KMS-11 (cell line): ENCODE results near the gene FMNL2.

Source experiments
- H2AFZ ChIP-seq: fragments of 200-600 bp; sonication (generic); 2 replicates; pipeline ENCODE4 v1.6.1; 2016; ENCODE audit warnings: antibody characterized with exemption, mixed run types, low read depth
- H3K27ac ChIP-seq: fragments of 200-600 bp; sonication (generic); 2 replicates; pipeline ENCODE4 v1.6.1; 2016; ENCODE audit warnings: mild to moderate bottlenecking, mixed run types
- H3K27me3 ChIP-seq: fragments of 200-600 bp; sonication (generic); 2 replicates; pipeline ENCODE4 v1.6.1; 2017; ENCODE audit warnings: mild to moderate bottlenecking, low read depth, mixed run types, moderate library complexity; ENCODE audit not compliant: insufficient read depth
- H3K36me3 ChIP-seq: fragments of 200-600 bp; sonication (generic); 2 replicates; pipeline ENCODE4 v1.6.1; 2017; ENCODE audit warnings: mild to moderate bottlenecking, mixed run types; ENCODE audit not compliant: insufficient read depth
- H3K4me1 ChIP-seq: fragments of 200-600 bp; sonication (generic); 2 replicates; pipeline ENCODE4 v1.6.1; 2016; ENCODE audit warnings: mild to moderate bottlenecking, low read depth, mixed run types; ENCODE audit not compliant: poor library complexity, severe bottlenecking
- H3K4me2 ChIP-seq: fragments of 200-600 bp; sonication (generic); 2 replicates; pipeline ENCODE4 v1.7.0; 2016; ENCODE audit warnings: mild to moderate bottlenecking, mixed run types
- H3K4me3 ChIP-seq: fragments of 200-600 bp; sonication (generic); IDR thresholded peaks from 2 replicates; pipeline ENCODE4 v1.6.1; 2017; ENCODE audit warnings: low read depth, low read length, mixed read lengths; ENCODE audit not compliant: insufficient read depth
- H3K79me2 ChIP-seq: fragments of 200-600 bp; sonication (generic); 2 replicates; pipeline ENCODE4 v1.6.1; 2016; ENCODE audit warnings: low read depth, mixed run types; ENCODE audit not compliant: insufficient read depth
- H3K9ac ChIP-seq: fragments of 200-600 bp; sonication (generic); 2 replicates; pipeline ENCODE4 v1.6.1; 2016; ENCODE audit warnings: mild to moderate bottlenecking, mixed run types
- H4K20me1 ChIP-seq: fragments of 200-600 bp; sonication (generic); 2 replicates; pipeline ENCODE4 v1.6.1; 2016; ENCODE audit warnings: mild to moderate bottlenecking, mixed run types; ENCODE audit not compliant: insufficient read depth
- CTCF ChIP-seq: fragments of 200-600 bp; sonication (generic); conservative IDR thresholded peaks from 2 replicates; pipeline ENCODE4 v1.6.1; 2017; ENCODE audit warnings: low read depth, mild to moderate bottlenecking, antibody characterized with exemption, low read length, moderate library complexity, mixed read lengths

Gene FMNL2

DNA sequence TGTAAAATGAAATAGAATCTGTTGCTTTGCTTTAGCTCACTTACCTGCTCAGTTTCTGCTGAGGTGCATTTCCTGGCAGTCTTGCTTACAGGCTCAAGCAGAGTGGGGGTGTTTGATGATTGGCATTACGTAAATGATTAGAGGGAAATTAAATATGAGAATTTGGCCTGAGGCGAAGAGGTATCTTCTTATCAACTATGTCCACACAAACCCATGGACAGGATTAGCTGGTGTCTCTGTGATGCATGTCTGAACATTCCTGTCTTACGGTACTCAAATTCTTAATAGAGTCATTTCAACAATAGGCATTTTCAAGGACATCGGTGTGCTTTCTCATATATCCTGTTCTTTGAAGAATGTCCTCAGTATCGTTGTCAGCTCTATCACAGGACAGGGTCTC is 280.2 kb downstream of the FMNL2 start:
- no peaks in the 10 kb centered on the region for H3K79me2 ChIP-seq
- no peak overlapping the region for H3K4me3 ChIP-seq
- TF ChIP-seq CTCF: no peak
- H3K27ac ChIP-seq: no peak overlapping the region
- no peaks in the 10 kb centered on the region for H4K20me1 ChIP-seq
- H3K4me1 ChIP-seq: peaks cover 25% of the 10 kb centered on the region
- H3K27me3 ChIP-seq: no peaks in the 10 kb centered on the region
- no peak overlapping the region for H3K9ac ChIP-seq
- H2AFZ ChIP-seq: no peak overlapping the region
- peaks cover 3% of the 10 kb centered on the region; the same call in 1 of the 2 replicates for H3K36me3 ChIP-seq
- no peak overlapping the region for H3K4me2 ChIP-seq

GRCh38 chr2:152617456-152618192 is 282.6 kb downstream of the FMNL2 start:
- Histone ChIP-seq H3K27me3 (no peaks in the 10 kb centered on the region), H4K20me1 (no peaks in the 10 kb centered on the region), H3K4me2 (no peak overlapping the region), H3K4me3 (no peak overlapping the region), H3K79me2 (no peaks in the 10 kb centered on the region), H2AFZ (no peak overlapping the region), H3K27ac (no peak overlapping the region), H3K36me3 (peaks cover 3% of the 10 kb centered on the region; the same call in 1 of the 2 replicates), H3K9ac (no peak overlapping the region), H3K4me1 (peaks cover 8% of the 10 kb centered on the region)
- no peak for TF ChIP-seq CTCF

DNA sequence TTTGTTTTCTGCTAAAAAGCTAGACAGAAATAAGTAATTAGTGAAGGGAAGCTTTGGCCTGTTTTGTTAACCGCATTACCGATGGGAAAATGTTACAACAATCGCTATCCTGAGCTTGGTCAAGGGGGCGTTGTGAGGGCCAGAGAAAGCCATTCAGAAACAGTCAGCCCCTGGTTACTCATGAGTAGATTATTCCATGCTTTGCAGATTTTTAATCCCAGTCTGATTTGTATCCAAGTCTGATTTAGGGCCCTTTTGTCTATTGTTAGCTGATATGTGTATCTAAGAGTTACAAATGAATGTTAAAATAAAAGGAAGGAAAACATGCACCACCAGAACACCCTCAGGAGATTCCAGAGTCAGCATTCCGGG is 283.2 kb downstream of the FMNL2 start:
- no peaks in the 10 kb centered on the region for H3K27me3 ChIP-seq
- no peak overlapping the region for H3K4me3 ChIP-seq
- H3K4me2 ChIP-seq: no peak overlapping the region
- peaks cover 3% of the 10 kb centered on the region; the same call in 1 of the 2 replicates for H3K36me3 ChIP-seq
- H3K4me1 ChIP-seq: peaks cover 3% of the 10 kb centered on the region
- TF ChIP-seq CTCF: no peak
- H3K79me2 ChIP-seq: no peaks in the 10 kb centered on the region
- H2AFZ ChIP-seq: no peak overlapping the region
- no peaks in the 10 kb centered on the region for H4K20me1 ChIP-seq
- H3K27ac ChIP-seq: no peak overlapping the region
- H3K9ac ChIP-seq: no peak overlapping the region

DNA sequence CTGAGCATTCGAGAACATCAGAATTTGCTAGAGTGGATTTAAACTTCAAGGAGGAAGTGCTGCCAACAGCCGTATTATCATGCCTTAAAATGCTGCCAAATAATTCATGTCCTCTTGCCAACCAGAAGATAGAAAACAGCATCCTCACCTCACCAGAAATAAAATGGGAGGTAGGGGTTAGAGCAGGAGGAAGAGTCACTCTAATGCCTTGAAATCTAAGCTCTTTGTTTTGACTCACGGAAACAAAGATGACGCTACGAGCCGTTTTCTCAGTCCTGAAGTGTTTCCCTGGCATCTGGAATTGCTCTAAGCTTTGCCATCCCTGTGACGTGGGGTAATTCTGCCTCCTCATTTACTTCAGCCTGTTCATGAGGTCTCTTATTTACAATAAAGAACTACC is 285.2 kb downstream of the FMNL2 start:
- Histone ChIP-seq H3K36me3 (peaks cover 3% of the 10 kb centered on the region; the same call in 1 of the 2 replicates), H3K27me3 (no peaks in the 10 kb centered on the region), H4K20me1 (no peaks in the 10 kb centered on the region), H3K4me1 (no peaks in the 10 kb centered on the region), H3K79me2 (no peaks in the 10 kb centered on the region), H3K4me3 (no peak overlapping the region), H2AFZ (no peak overlapping the region), H3K4me2 (no peak overlapping the region), H3K27ac (no peak overlapping the region), H3K9ac (no peak overlapping the region)
- TF ChIP-seq CTCF: no peak
